CD8-positive, alpha-beta memory T cell (primary cell): Measurements from ENCODE around the gene CABP5. TPM values are rescaled to one million over a fixed set of nuclear protein-coding genes. Genes with fewer than 3 reads are reported as not detected.

ENCODE experiments used
- CTCF ChIA-PET: fragments of 350-600 bp; sonication (Branson Sonifier 250); formaldehyde crosslinking; loops from one replicate; lab custom pipeline; 2021; ENCODE audit warnings: antibody characterized with exemption; lab: Charles Lee
- POLR2A ChIA-PET: fragments of 350-600 bp; sonication (Branson Sonifier 250); formaldehyde crosslinking; loops from one replicate; lab custom pipeline; 2021; ENCODE audit warnings: antibody characterized with exemption; lab: Charles Lee
- DNase-seq, 5 donors: peaks; one replicate each; pipeline versions ENCODE4 v3.0.0 to v3.0.0-alpha.2; 2020 to 2022; ENCODE audit warnings: mixed read lengths in 1 of 5
- H3K27ac ChIP-seq: one replicate; pipeline ENCODE4 v1.7.0; 2013; ENCODE audit warnings: low read depth, mild to moderate bottlenecking, low read length, moderate library complexity
- H3K27me3 ChIP-seq: 2 replicates; pipeline ENCODE4 v1.7.0; 2013; ENCODE audit warnings: low read length, mild to moderate bottlenecking; ENCODE audit not compliant: insufficient read depth, poor library complexity, severe bottlenecking
- H3K36me3 ChIP-seq: 2 replicates; pipeline ENCODE4 v1.7.0; 2013; ENCODE audit warnings: mild to moderate bottlenecking, low read length, moderate library complexity; ENCODE audit not compliant: insufficient read depth
- H3K4me1 ChIP-seq: 2 replicates; pipeline ENCODE4 v1.7.0; 2013; ENCODE audit warnings: mild to moderate bottlenecking, low read length, moderate library complexity; ENCODE audit not compliant: insufficient read depth
- H3K4me3 ChIP-seq: 2 replicates; pipeline ENCODE4 v1.7.0; 2013; ENCODE audit warnings: mild to moderate bottlenecking, low read length
- H3K9me3 ChIP-seq: 2 replicates; pipeline ENCODE4 v1.7.0; 2013; ENCODE audit warnings: mild to moderate bottlenecking, low read length
- H3K27ac Mint-ChIP-seq, 8 donors: one replicate each; pipeline ENCODE4 v1.8.0; 2020 to 2021; ENCODE audit warnings: mixed read lengths in 8 of 8, mild to moderate bottlenecking in 6 of 8, inconsistent platforms in 3 of 8, moderate library complexity in 3 of 8
- H3K27me3 Mint-ChIP-seq, 2 donors: one replicate each; pipeline ENCODE4 v1.8.0; 2020 to 2021; ENCODE audit warnings: mixed read lengths in 2 of 2, mild to moderate bottlenecking in 1 of 2, moderate library complexity in 1 of 2
- H3K36me3 Mint-ChIP-seq, 3 donors: one replicate each; pipeline ENCODE4 v1.8.0; 2020 to 2021; ENCODE audit warnings: mixed read lengths in 3 of 3, inconsistent platforms in 1 of 3, mild to moderate bottlenecking in 1 of 3
- H3K4me1 Mint-ChIP-seq, 3 donors: one replicate each; pipeline ENCODE4 v1.8.0; 2020 to 2021; ENCODE audit warnings: mixed read lengths in 3 of 3, inconsistent platforms in 1 of 3, mild to moderate bottlenecking in 1 of 3
- H3K4me3 Mint-ChIP-seq, 7 donors: one replicate each; pipeline ENCODE4 v1.8.0; 2020 to 2021; ENCODE audit warnings: mixed read lengths in 7 of 7, mild to moderate bottlenecking in 6 of 7, moderate library complexity in 4 of 7, inconsistent platforms in 2 of 7
- H3K9me3 Mint-ChIP-seq, 5 donors: one replicate each; pipeline ENCODE4 v1.8.0; 2020 to 2022; ENCODE audit warnings: mixed read lengths in 5 of 5, mild to moderate bottlenecking in 3 of 5, moderate library complexity in 2 of 5, inconsistent platforms in 1 of 5
- polyA plus RNA-seq: library from polyadenylated mRNA; unstranded; fragments of 300-500 nt; fragmentation: Illumina TruSeq; gene quantifications from one replicate; pipeline ENCODE4 v1.2.3, GENCODE V29; 2021
- total RNA-seq, 2 experiments: library from RNA; stranded (reverse); gene quantifications; one replicate each; pipeline ENCODE4 v1.2.3, GENCODE V29; 2021

CABP5 gene
- total and polyA plus RNA-seq, 3 experiments from 2014 or later: not detected

- Mint-ChIP-seq H3K4me1 (no peaks in the 10 kb centered on the region), H3K4me3 (no peak overlapping the region), H3K27ac (no peak overlapping the region), H3K9me3 (peaks cover 0 to 9% (median 4%) of the 10 kb centered on the region in 5 donors), H3K27me3 (peaks cover 17 to 48% of the 10 kb centered on the region in 2 donors), H3K36me3 (peaks cover 0 to 3% (median 0%) of the 10 kb centered on the region in 3 donors)
- Histone ChIP-seq H3K4me3 (no peak overlapping the region), H3K4me1 (no peaks in the 10 kb centered on the region), H3K9me3 (no peaks in the 10 kb centered on the region), H3K27me3 (no peaks in the 10 kb centered on the region), H3K27ac (no peak overlapping the region), H3K36me3 (no peaks in the 10 kb centered on the region)
- ChIA-PET POLR2A (no interaction called here), CTCF (no interaction called here)
- no peak for DNase-seq
Measured at GRCh38 chr19:48051335-48052033, 7.6 kb upstream of the CABP5 start.

- Histone ChIP-seq H3K9me3 (no peaks in the 10 kb centered on the region), H3K36me3 (no peaks in the 10 kb centered on the region), H3K27ac (no peak overlapping the region), H3K4me1 (no peaks in the 10 kb centered on the region), H3K4me3 (no peak overlapping the region), H3K27me3 (no peaks in the 10 kb centered on the region)
- Mint-ChIP-seq H3K9me3 (peaks cover 0 to 6% (median 2%) of the 10 kb centered on the region in 5 donors), H3K36me3 (no peaks in the 10 kb centered on the region), H3K27me3 (peaks cover 21 to 68% of the 10 kb centered on the region in 2 donors), H3K27ac (peak overlapping the region in 1 of 8 donors; percentile 83), H3K4me3 (no peak overlapping the region), H3K4me1 (no peaks in the 10 kb centered on the region)
- POLR2A ChIA-PET: no interaction called here
- CTCF ChIA-PET: no interaction called here
- DNase-seq: no peak
Measured at GRCh38 chr19:48044561-48044960, 682 bp upstream of the CABP5 start.

- Histone ChIP-seq H3K4me1 (no peaks in the 10 kb centered on the region), H3K36me3 (no peaks in the 10 kb centered on the region), H3K4me3 (no peak overlapping the region), H3K27me3 (no peaks in the 10 kb centered on the region), H3K9me3 (no peaks in the 10 kb centered on the region), H3K27ac (no peak overlapping the region)
- peaks cover 0 to 10% (median 8%) of the 10 kb centered on the region in 5 donors for H3K9me3 Mint-ChIP-seq
- no peak overlapping the region for H3K4me3 Mint-ChIP-seq
- H3K4me1 Mint-ChIP-seq: no peaks in the 10 kb centered on the region
- ChIA-PET CTCF (no interaction called here), POLR2A (no interaction called here)
- no peak for DNase-seq
- peaks cover 19 to 57% of the 10 kb centered on the region in 2 donors for H3K27me3 Mint-ChIP-seq
- H3K36me3 Mint-ChIP-seq: no peaks in the 10 kb centered on the region
- H3K27ac Mint-ChIP-seq: no peak overlapping the region
Measured at GRCh38 chr19:48041877-48042580, 1.9 kb downstream of the CABP5 start.

- Mint-ChIP-seq H3K9me3 (peaks cover 8 to 23% (median 21%) of the 10 kb centered on the region in 5 donors), H3K4me1 (no peaks in the 10 kb centered on the region), H3K4me3 (no peak overlapping the region), H3K36me3 (no peaks in the 10 kb centered on the region), H3K27me3 (peaks cover 23 to 40% of the 10 kb centered on the region in 2 donors), H3K27ac (no peak overlapping the region)
- ChIA-PET CTCF (no interaction called here), POLR2A (no interaction called here)
- Histone ChIP-seq H3K9me3 (no peaks in the 10 kb centered on the region), H3K4me3 (no peak overlapping the region), H3K27ac (no peak overlapping the region), H3K36me3 (no peaks in the 10 kb centered on the region), H3K4me1 (no peaks in the 10 kb centered on the region), H3K27me3 (no peaks in the 10 kb centered on the region)
- no peak for DNase-seq
Measured at GRCh38 chr19:48036765-48037164, 7.1 kb downstream of the CABP5 start.

- no peaks in the 10 kb centered on the region for H3K36me3 Mint-ChIP-seq
- ChIA-PET POLR2A (no interaction called here), CTCF (no interaction called here)
- H3K4me3 Mint-ChIP-seq: no peak overlapping the region
- peaks cover 8 to 21% (median 16%) of the 10 kb centered on the region in 5 donors for H3K9me3 Mint-ChIP-seq
- H3K4me1 Mint-ChIP-seq: no peaks in the 10 kb centered on the region
- no peaks in the 10 kb centered on the region for H3K36me3 ChIP-seq
- no peaks in the 10 kb centered on the region for H3K27me3 ChIP-seq
- H3K27ac Mint-ChIP-seq: no peak overlapping the region
- H3K4me1 ChIP-seq: no peaks in the 10 kb centered on the region
- no peak overlapping the region for H3K27ac ChIP-seq
- no peak overlapping the region for H3K4me3 ChIP-seq
- no peaks in the 10 kb centered on the region for H3K9me3 ChIP-seq
- peaks cover 13 to 24% of the 10 kb centered on the region in 2 donors for H3K27me3 Mint-ChIP-seq
- DNase-seq: no peak
Measured at GRCh38 chr19:48033604-48034003, 10.3 kb downstream of the CABP5 start.

- Histone ChIP-seq H3K27ac (no peak overlapping the region), H3K4me3 (no peak overlapping the region), H3K27me3 (no peaks in the 10 kb centered on the region), H3K9me3 (no peaks in the 10 kb centered on the region), H3K36me3 (no peaks in the 10 kb centered on the region), H3K4me1 (no peaks in the 10 kb centered on the region)
- no peaks in the 10 kb centered on the region for H3K9me3 Mint-ChIP-seq
- no peak overlapping the region for H3K27ac Mint-ChIP-seq
- POLR2A ChIA-PET: no interaction called here
- CTCF ChIA-PET: no interaction called here
- no peak for DNase-seq
- H3K4me3 Mint-ChIP-seq: no peak overlapping the region
- peaks cover 19 to 44% of the 10 kb centered on the region in 2 donors for H3K27me3 Mint-ChIP-seq
- no peaks in the 10 kb centered on the region for H3K36me3 Mint-ChIP-seq
- H3K4me1 Mint-ChIP-seq: no peaks in the 10 kb centered on the region
Measured at GRCh38 chr19:48030073-48030472, 13.8 kb downstream of the CABP5 start.

GRCh38 chr19:48029431-48029830 is 14.4 kb downstream of the CABP5 start:
- Histone ChIP-seq H3K4me1 (no peaks in the 10 kb centered on the region), H3K36me3 (no peaks in the 10 kb centered on the region), H3K9me3 (no peaks in the 10 kb centered on the region), H3K4me3 (no peak overlapping the region), H3K27me3 (no peaks in the 10 kb centered on the region), H3K27ac (no peak overlapping the region)
- no peak for DNase-seq
- Mint-ChIP-seq H3K27ac (no peak overlapping the region), H3K9me3 (no peaks in the 10 kb centered on the region), H3K4me3 (no peak overlapping the region), H3K36me3 (no peaks in the 10 kb centered on the region), H3K4me1 (no peaks in the 10 kb centered on the region), H3K27me3 (peaks cover 22 to 49% of the 10 kb centered on the region in 2 donors)
- ChIA-PET POLR2A (no interaction called here), CTCF (no interaction called here)

- no peaks in the 10 kb centered on the region for H3K9me3 ChIP-seq
- H3K27me3 Mint-ChIP-seq: peaks cover 26 to 56% of the 10 kb centered on the region in 2 donors
- ChIA-PET CTCF (no interaction called here), POLR2A (no interaction called here)
- DNase-seq: no peak
- H3K4me3 Mint-ChIP-seq: no peak overlapping the region
- no peaks in the 10 kb centered on the region for H3K27me3 ChIP-seq
- no peaks in the 10 kb centered on the region for H3K4me1 Mint-ChIP-seq
- H3K36me3 Mint-ChIP-seq: no peaks in the 10 kb centered on the region
- H3K36me3 ChIP-seq: no peaks in the 10 kb centered on the region
- no peaks in the 10 kb centered on the region for H3K9me3 Mint-ChIP-seq
- no peak overlapping the region for H3K27ac ChIP-seq
- no peak overlapping the region for H3K4me3 ChIP-seq
- no peak overlapping the region for H3K27ac Mint-ChIP-seq
- no peaks in the 10 kb centered on the region for H3K4me1 ChIP-seq
Measured at GRCh38 chr19:48025480-48025879, 18.4 kb downstream of the CABP5 start.
